Right atrium auricular region (tissue), 2 donors: ENCODE data around the gene FBXO28. TPM values are rescaled to one million over a fixed set of nuclear protein-coding genes. Genes with fewer than 3 reads are reported as not detected.

Experiments used
- DNase-seq: peaks from one replicate; pipeline ENCODE4 v3.0.0-alpha.2; 2019; ENCODE audit warnings: low spot score
- H3K27ac ChIP-seq, 2 donors: fragments of 200-600 bp; sonication (generic); 1 replicate in 1 of 2; 2 replicates in 1 of 2; pipeline ENCODE4 v1.5.1; 2016 to 2019
- H3K27me3 ChIP-seq, 2 donors: fragments of 200-600 bp; sonication (generic); one replicate each; pipeline versions ENCODE4 v1.5.1 to v1.6.0; 2017 to 2019
- H3K36me3 ChIP-seq: fragments of 200-600 bp; sonication (generic); one replicate; pipeline ENCODE4 v1.5.1; 2016
- H3K4me1 ChIP-seq, 2 donors: fragments of 200-600 bp; sonication (generic); one replicate each; pipeline versions ENCODE4 v1.5.1 to v1.6.0; 2017 to 2019
- H3K4me3 ChIP-seq, 2 donors: fragments of 200-600 bp; sonication (generic); 1 replicate in 1 of 2; 2 replicates in 1 of 2; pipeline ENCODE4 v1.5.1; 2017 to 2019; ENCODE audit warnings: mild to moderate bottlenecking in 1 of 2, moderate library complexity in 1 of 2
- H3K9me3 ChIP-seq, 2 donors: fragments of 200-600 bp; sonication (generic); one replicate each; pipeline ENCODE4 v1.5.1; 2019
- CTCF ChIP-seq, 2 donors: fragments of 200-600 bp; sonication (generic); IDR thresholded peaks; one replicate each; pipeline ENCODE4 v1.5.1; 2019; ENCODE audit warnings: antibody characterized with exemption in 2 of 2
- total RNA-seq, 2 donors: library from RNA; depleted of rRNA; stranded (reverse); fragments of >200 nt; gene quantifications; one replicate each; pipeline ENCODE4 v1.1.0, GENCODE V29; 2016

Gene FBXO28
- 10 to 100 TPM; 15.4 to 17.9 TPM for total RNA-seq

GRCh38 chr1:224113918-224114786, at the start of gene FBXO28:
FBXO28 (plus strand) TSS chr1:224114111; CDS start chr1:224114130, 19 bp downstream.
- peak; percentile 94 for DNase-seq
- Histone ChIP-seq H3K9me3 (no peaks in the 10 kb centered on the region), H3K27ac (peak within 1 kb of the TSS; percentile 93 to 98), H3K36me3 (no peaks in the 10 kb centered on the region), H3K4me3 (peak within 1 kb of the TSS; percentile 95 to 96), H3K27me3 (no peaks in the 10 kb centered on the region), H3K4me1 (peaks cover 0 to 22% of the 10 kb centered on the region in 2 donors)
- TF ChIP-seq CTCF (IDR thresholded peaks at IDR 0.05): no peak

- no peak overlapping the region for H3K4me3 ChIP-seq
- no peaks in the 10 kb centered on the region for H3K27me3 ChIP-seq
- H3K36me3 ChIP-seq: no peaks in the 10 kb centered on the region
- H3K9me3 ChIP-seq: peaks cover 0 to 7% of the 10 kb centered on the region in 2 donors
- H3K4me1 ChIP-seq: no peaks in the 10 kb centered on the region
- no peak for DNase-seq
- H3K27ac ChIP-seq: no peak overlapping the region
- TF ChIP-seq CTCF (IDR thresholded peaks at IDR 0.05): no peak
Observed at GRCh38 chr1:224064150-224064549, 49.8 kb upstream of the FBXO28 start.

- H3K27me3 ChIP-seq: no peaks in the 10 kb centered on the region
- H3K27ac ChIP-seq: no peak overlapping the region
- H3K9me3 ChIP-seq: peaks cover 0 to under 1% of the 10 kb centered on the region in 2 donors
- H3K36me3 ChIP-seq: no peaks in the 10 kb centered on the region
- TF ChIP-seq CTCF (IDR thresholded peaks at IDR 0.05): no peak
- no peak for DNase-seq
- no peak overlapping the region for H3K4me3 ChIP-seq
- H3K4me1 ChIP-seq: no peaks in the 10 kb centered on the region
Observed at GRCh38 chr1:224065455-224065854, 48.5 kb upstream of the FBXO28 start.

- no peak for TF ChIP-seq CTCF (IDR thresholded peaks at IDR 0.05)
Observed at GRCh38 chr1:224067207-224067606, 46.7 kb upstream of the FBXO28 start.

GRCh38 chr1:224067621-224068457, 46.1 kb upstream of the FBXO28 start:
- Histone ChIP-seq H3K4me3 (no peak overlapping the region), H3K9me3 (no peaks in the 10 kb centered on the region), H3K36me3 (no peaks in the 10 kb centered on the region), H3K4me1 (no peaks in the 10 kb centered on the region), H3K27ac (no peak overlapping the region), H3K27me3 (no peaks in the 10 kb centered on the region)
- DNase-seq: no peak
- TF ChIP-seq CTCF (IDR thresholded peaks at IDR 0.05): no peak

More at GRCh38 chr1:224067207-224067606, 46.7 kb upstream of the FBXO28 start:
- Histone ChIP-seq H3K36me3 (no peaks in the 10 kb centered on the region), H3K27ac (no peak overlapping the region), H3K4me1 (no peaks in the 10 kb centered on the region), H3K27me3 (no peaks in the 10 kb centered on the region), H3K4me3 (no peak overlapping the region), H3K9me3 (no peaks in the 10 kb centered on the region)
- DNase-seq: no peak
